GM19023 (cell line): ENCODE data around the gene ZNF254.
"Not testable (repeated sequence)": the region's sequence is repeated elsewhere in the genome, so short reads cannot be mapped to it uniquely, and the experiment has no call there.

Source experiments
- ATAC-seq: cut with Tn5 transposase; IDR thresholded peaks from one replicate; pipeline ENCODE4 v1.9.1; 2021; ENCODE audit warnings: mild to moderate bottlenecking, moderate library complexity; ENCODE audit not compliant: unreplicated experiment

ZNF254 gene

DNA sequence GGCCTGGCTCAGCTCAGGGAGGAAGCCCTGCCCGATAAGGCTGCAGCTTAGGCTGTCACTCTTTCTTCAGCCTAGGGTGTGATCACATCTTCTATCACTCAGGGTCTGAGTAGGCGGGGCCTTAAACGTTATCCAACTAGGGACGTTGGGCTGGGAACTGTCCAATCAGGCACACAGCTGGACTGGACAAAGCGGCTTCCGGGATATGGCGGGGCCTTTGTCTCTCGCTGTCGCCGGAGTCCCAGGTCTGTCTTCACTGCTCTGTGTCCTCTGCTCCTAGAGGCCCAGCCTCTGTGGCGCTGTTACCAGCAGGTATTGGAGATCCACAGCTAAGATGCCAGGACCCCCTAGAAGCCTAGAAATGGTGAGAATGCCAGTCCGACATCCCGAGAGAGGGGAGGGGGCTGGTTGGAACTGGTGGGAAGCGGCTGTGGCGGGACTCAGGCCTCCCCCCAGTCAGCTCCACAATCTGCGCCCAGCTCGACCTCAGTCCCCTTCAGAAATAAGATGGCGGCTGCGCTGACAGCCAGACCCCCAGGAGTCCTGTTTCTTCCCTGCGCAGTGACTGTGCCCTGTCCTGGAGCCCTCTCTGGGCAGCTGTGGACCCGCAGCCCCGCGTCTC, at the start of gene ZNF254:
Gene ZNF254 (plus strand): TSS at position 214 of the 622 bp plus-strand sequence. CDS start 121 bp downstream, at position 335.
- peak; percentile 97 for ATAC-seq

GRCh38 chr19:24040621-24041020, 46.4 kb upstream of the ZNF254 start:
- ATAC-seq: no peak

DNA sequence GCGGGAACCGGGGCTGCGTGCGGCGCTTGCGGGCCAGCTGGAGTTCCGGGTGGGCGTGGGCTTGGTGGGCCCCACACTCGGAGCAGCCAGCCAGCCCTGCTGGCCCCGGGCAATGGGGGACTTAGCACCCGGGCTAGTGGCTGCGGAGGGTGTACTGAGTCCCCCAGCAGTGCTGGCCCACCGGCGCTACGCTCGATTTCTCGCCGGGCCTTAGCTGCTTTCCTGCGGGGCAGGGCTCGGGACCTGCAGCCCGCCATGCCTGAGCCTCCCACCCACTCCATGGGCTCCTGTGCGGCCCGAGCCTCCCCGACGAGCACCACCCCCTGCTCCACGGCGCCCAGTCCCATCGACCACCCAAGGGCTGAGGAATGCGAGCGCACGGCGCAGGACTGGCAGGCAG, 45.7 kb upstream of the ZNF254 start:
- ATAC-seq: not testable (repeated sequence)

GRCh38 chr19:24046550-24046949, 40.4 kb upstream of the ZNF254 start:
- no peak for ATAC-seq

DNA sequence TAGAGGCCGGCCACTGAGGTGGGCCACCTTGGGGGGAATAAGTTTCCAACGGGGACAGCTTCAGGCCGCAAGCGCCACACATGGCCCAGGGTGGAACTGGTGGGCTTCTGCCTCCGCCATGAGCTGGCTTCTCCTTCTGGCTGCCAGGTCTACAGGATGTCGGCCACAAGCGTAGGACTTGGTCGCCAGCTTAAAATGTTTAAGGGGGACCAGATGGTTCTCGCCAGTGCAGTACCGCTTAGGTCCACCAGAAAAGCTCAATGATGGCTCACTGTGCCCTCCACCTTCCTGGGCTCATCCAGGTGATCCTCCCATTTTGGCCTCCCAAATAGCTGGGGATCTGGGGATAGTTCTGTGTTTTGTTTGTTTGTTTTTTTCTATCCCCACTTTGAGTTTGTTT, 38.7 kb upstream of the ZNF254 start:
- ATAC-seq: no peak

- no peak for ATAC-seq
Measured at GRCh38 chr19:24049537-24049936, 37.5 kb upstream of the ZNF254 start.

DNA sequence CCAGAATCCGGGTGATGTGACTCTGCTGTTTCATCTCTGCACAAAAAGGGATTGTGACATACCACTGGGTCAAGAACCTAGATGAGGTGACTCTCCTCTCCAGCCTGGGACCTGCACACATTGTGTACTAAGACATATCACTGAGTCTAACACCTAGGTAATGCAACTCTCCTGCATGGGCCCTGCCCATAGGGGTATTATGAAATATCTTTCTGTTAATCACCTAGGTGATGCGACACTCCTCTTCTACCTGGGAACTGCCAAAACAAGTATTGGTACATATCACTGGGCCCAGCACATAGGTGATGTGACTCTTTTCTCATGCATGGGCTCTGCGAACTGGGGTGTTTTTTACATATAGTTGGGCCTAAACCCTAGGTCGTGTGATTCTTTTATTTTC, 35.5 kb upstream of the ZNF254 start:
- ATAC-seq: no peak

- ATAC-seq: no peak
Measured at GRCh38 chr19:24052811-24053210, 34.2 kb upstream of the ZNF254 start.

DNA sequence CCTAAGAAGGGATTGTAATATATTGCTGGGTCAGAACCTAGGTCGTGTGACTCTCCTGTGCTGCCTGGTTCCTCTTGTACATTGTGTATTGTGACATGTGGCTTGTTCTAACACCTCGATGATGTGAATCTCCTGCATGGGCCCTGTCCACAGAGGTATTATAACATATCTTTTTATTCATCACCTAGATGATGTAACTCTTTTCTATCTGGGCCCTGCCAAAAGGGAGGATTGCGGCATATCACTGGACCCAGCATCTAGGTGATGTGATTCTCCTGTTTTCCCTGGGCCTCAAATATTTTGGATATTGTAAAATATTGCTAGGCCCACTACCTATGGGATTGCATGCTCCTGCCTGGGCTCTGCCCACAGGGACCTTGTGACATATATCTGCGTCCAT, 33.4 kb upstream of the ZNF254 start:
- ATAC-seq: no peak

DNA sequence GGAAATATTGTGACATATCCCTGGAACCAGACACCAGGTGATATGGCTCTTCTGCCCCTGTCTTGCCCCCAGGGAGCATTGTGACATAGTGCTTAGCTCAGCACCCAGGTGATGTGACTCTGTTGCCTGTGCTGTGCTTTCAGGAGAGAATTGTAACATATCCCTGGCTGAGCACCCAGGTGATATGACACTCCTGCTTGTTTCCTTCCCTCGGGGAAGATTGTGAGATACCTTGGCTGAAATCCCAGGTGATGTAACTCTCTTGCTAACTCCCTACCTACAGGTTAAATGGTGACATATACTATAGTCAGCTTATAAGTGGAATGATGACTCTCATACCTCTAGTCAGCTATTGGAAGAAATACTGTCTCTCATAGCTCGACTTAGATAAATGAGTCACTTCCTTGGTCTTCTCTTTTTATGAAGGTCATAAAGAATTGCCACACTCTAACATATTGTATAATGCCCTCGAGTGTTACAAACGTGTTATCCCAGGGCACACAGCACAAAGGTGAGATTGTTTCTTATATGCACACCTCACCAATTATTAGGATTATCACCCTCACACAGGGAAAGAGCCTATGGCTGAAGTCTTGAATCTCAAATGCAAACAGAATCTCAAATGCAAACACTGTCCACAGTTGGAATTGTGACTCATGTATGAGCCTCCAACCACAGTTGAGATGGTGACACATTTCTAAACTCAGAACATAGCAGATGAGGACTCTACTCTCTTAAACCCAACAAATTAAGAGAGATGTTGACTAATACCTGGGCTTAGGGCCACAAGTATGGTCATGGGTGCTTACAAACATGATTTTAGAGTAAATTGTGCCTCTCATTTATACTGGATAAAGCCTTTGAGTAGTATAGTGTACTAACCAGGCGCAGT, 32.7 kb upstream of the ZNF254 start:
- no peak for ATAC-seq

DNA sequence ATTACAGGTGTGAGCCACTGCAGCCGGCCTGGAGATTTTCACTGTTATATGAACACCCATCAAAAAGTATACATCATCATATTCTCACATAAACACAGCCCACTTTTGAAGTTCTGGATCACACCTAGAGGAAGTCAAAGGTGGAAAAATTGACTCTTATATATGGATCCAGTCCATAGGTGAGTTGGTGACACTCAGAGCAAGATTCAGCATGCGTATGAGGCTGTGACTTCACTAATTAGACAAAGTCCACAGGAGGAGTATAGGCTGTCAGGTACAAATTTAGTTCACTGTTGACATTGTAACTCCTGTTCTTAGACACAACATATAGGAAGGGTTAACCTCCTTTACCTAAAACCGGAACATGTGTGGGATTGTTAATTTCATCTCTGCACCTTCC, 31.4 kb upstream of the ZNF254 start:
- no peak for ATAC-seq

DNA sequence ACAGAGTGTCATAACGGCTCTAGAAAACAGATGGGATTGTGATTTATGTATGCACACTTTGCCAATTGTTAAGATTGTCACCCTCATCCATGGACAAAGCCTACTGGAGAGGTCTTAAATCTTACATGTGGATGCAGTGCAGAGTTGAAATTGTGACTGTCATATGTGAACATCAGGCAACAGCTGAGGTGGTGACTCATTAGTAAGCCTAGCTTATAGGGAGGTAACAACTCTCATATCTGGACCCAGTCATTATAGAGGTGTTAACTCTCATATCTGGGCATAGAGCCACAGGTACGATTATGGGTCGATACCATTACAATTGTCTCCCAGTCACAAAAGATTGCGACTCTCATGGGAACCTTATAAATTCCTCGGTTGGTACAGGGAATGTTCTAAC, 29.8 kb upstream of the ZNF254 start:
- ATAC-seq: no peak

- ATAC-seq: no peak
Measured at GRCh38 chr19:24059563-24060295, 27.3 kb upstream of the ZNF254 start.

DNA sequence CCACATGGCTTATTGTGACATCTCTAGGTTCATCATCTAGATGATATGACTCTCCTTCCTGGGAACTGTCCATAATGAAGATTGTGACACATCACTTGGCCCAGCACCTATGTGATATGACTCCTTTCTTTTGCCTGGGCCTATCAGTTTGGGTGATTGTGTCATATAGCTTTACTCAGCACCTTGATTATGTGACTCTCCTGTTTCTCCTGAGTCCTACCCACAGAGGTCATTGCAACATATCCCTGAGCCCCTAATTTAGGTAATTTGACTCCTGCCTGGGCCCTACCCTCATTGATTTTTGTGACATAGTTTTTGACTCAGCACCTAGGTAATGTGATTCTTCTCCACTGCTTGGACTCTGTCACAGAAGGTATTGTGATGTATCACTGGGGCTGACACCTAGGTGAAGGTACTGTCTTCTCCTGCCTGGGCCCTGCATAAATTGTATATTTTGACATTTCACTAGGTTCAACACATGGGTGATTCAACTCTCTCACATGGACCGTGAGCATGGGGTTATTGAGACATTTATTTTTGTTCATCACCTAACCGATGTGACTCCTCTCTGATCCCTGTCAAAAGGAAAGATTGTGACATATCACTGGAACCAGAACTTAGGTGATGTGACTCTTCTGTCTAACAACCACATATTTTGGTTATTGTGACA, 26.2 kb upstream of the ZNF254 start:
- ATAC-seq: no peak

- ATAC-seq: no peak
Measured at GRCh38 chr19:24062190-24062589, 24.8 kb upstream of the ZNF254 start.

DNA sequence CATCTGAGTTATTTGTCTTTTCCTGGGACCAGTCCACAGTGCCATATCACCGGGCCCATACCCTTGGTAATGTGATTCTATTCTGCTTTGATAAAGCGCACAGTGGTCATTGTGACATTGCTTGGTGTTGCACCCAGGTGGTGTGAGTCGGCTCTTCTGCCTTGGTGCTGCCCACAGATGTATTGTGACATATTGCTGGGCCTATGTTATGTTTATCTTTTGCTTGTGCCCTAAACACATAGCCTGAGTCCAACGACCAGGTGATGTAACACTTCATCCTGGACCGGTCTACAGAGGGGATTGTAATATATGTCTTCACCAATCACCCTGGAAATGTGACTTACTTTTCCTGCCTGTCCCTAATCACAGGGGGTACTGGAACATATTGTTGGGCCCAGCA, 23.7 kb upstream of the ZNF254 start:
- no peak for ATAC-seq

DNA sequence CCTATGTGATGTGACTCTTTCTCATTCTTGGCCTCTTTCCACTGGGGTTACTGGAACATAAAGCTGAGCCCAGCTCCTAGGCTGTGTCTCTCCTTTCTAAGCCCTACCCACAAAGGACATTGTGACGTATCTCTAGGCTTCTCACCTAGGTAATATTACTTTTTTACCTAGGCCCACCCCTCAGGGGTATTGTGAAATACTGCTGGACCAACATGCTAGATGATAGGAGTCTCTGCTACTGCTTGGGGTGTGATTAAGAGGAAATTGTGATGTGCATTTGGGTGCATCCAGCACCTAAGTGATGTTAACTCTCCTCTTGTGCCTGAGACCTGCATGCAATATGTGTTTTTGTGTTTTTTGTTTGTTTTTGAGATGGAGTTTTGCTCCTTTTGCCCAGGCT, 22.8 kb upstream of the ZNF254 start:
- ATAC-seq: no peak

DNA sequence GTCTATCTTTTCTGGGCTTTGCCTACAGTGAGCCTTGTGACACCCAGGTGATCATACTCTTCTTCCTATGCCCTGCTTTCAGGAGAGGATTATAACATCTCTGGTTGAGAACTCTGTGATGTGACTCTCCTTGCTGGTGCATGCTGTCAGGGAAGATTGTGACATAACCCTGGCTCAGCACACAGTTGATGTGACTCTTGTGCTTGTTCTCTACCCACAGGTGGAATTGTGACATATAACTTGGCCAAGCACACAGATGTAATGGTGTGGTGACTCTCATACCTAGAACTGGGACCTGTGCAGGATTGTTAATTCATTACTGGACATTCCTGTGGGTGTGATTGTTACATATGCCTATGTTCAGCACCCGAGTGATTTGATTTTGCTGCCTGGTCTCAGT, 21.7 kb upstream of the ZNF254 start:
- ATAC-seq: no peak

GRCh38 chr19:24065865-24066604, 21.0 kb upstream of the ZNF254 start:
- no peak for ATAC-seq

DNA sequence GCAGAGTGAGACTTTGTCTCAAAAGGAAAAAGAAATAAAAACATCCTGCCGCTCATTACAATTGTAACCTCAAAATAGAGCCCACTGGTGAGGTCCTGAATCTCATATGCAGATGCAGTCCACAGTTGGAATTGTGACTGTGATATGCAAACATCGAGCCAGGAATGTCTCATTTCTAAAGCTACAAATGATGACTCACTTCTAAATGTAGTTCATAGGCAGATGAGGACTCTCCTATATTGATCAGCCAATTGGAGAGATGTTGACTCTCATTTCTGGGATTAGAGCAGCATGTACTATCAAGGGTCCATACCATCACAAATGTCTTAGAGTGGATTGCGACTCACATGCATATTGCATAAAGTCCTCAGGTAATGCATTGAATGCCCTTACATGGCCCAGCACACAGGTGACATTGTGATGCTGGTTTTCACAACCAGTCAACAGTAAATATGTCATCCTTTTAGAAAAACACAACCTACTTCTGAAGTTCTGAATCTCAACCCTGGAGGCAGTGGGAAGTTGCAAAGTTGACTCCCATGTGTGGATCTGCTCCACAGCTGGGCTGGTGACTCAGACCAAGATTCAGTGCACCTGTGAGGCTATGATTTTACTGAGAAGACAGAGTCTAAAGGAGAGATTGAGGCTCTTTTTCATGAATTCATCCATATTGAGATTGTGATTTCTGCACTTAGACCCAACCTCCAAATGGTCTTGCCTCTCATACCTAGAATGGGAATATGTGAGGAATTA, 16.9 kb upstream of the ZNF254 start:
- ATAC-seq: no peak
